GM12864 (cell line): Measurements from ENCODE around the gene SMARCAD1.
A peak's percentile ranks its signal among the peaks of the same experiment; 100 is the strongest.

Source experiments
- DNase-seq: peaks from one replicate; pipeline ENCODE4 v3.0.0-alpha.2; 2011; ENCODE audit warnings: low read depth
- H3K4me3 ChIP-seq: 2 replicates; pipeline ENCODE4 v1.5.1; 2011; ENCODE audit warnings: mild to moderate bottlenecking, low read depth, low read length, control low read depth
- TF ChIP-seq, protein P1 (sequence below): IDR thresholded peaks from 2 replicates; pipeline ENCODE4 v1.5.1; 2011; ENCODE audit warnings: low read depth, mild to moderate bottlenecking, moderate library complexity, low read length, control low read depth, inconsistent platforms; ENCODE audit errors: missing control alignments

Gene SMARCAD1

DNA sequence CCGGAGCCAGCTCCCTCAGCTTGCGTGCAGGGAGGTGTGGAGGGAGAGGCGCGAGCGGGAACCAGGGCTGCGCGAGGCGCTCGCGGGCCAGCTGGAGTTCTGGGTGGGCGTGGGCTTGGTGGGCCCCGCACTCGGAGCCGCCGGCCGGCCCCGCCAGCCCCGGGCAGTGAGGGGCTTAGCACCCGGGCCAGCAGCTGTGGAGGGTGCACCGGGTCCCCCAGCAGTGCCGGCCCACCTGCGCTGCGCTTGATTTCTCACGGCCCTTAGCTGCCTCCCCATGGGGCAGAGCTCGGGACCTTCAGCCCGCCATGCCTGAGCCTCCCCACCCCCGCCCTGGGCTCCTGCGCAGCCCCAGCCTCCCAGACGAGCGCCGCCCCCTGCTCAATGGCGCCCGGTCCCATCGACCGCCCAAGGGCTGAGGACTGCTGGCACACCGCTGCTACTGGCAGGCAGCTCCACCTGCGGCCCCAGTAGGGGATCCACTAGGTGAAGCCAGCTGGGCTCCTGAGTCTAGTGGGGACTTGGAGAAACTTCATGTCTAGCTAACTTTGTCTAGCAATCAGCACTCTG is 37.8 kb upstream of the SMARCAD1 start:
- TF ChIP-seq, protein P1, sequence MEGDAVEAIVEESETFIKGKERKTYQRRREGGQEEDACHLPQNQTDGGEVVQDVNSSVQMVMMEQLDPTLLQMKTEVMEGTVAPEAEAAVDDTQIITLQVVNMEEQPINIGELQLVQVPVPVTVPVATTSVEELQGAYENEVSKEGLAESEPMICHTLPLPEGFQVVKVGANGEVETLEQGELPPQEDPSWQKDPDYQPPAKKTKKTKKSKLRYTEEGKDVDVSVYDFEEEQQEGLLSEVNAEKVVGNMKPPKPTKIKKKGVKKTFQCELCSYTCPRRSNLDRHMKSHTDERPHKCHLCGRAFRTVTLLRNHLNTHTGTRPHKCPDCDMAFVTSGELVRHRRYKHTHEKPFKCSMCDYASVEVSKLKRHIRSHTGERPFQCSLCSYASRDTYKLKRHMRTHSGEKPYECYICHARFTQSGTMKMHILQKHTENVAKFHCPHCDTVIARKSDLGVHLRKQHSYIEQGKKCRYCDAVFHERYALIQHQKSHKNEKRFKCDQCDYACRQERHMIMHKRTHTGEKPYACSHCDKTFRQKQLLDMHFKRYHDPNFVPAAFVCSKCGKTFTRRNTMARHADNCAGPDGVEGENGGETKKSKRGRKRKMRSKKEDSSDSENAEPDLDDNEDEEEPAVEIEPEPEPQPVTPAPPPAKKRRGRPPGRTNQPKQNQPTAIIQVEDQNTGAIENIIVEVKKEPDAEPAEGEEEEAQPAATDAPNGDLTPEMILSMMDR = no peak
- no peak for DNase-seq

DNA sequence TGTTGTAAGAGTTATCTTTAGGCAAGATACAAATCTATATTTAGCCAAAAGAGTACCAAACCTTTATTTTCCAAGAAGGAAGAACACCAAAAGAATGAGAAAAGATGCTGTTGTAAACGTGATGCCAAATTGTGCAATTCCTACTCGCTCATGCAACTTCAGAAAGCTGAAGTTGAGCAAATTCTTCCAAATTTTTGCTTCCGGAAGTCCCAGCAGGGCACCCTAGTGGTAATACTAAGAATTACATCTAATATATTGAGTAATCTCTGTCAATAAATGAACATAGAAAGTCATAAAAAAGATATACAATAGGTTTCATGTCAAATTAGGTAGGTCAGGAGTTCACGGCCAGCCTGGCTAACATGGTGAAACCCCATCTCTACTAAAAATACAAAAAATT is 36.0 kb upstream of the SMARCAD1 start:
- TF ChIP-seq, protein P1 = peak; percentile 44
- H3K4me3 ChIP-seq = no peak overlapping the region
- no peak for DNase-seq

More for the DNA sequence above, 37.8 kb upstream of the SMARCAD1 start:
- no peak overlapping the region for H3K4me3 ChIP-seq

DNA sequence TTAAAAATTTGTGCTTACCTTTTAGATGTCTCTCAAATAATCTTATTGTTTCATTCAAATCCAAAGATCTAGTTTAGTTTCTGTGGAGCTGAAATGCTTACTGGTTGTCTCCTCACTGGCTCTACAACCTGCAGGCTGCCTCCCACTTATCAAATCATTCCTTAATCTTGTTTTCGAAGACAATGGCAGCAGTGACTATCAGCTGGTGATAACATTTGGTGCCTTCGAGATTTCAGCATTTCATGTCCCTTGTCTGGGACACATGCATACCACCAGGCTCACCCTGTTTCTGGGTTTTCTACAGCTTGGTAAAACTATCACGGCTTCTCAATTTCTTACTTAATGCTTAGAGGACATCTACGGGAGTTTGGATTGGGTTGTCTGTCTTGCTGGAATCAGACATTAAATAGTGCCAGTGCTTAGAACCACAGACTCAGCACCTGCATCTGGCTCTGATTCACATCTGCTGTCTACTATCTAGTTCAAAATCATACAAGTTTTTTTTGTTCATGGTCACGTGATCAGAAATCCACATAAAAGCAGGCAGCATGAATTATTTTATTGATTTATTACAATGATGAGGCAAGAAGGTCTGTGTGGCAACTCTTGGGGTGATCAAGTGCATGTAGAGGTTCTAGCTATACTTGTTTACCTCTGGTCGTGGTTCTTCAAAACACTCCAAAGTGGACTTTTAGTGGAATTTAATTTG is 32.0 kb upstream of the SMARCAD1 start:
- no peak for DNase-seq
- TF ChIP-seq, protein P1 = no peak
- no peak overlapping the region for H3K4me3 ChIP-seq

DNA sequence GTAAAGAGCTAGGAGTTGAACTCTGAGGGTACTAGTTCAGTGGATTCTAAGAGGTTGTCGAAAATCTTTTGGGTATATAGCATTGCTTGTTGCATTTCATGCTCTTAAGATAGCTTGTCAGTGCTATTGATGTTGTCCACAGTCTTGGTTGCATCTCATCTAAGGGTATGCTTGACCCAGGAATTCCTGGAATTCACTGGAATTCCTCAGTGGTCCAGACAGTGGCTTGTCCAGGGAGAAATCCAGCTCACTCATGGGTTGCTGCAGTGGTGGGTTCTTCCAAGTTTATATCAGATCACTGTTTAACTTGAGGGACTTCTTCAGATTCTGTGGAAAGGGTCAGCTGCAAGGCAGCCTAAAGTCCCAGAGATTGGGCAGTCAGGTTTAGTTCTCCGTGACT is 29.8 kb upstream of the SMARCAD1 start:
- H3K4me3 ChIP-seq = no peak overlapping the region
- TF ChIP-seq, protein P1 = no peak
- DNase-seq = no peak

DNA sequence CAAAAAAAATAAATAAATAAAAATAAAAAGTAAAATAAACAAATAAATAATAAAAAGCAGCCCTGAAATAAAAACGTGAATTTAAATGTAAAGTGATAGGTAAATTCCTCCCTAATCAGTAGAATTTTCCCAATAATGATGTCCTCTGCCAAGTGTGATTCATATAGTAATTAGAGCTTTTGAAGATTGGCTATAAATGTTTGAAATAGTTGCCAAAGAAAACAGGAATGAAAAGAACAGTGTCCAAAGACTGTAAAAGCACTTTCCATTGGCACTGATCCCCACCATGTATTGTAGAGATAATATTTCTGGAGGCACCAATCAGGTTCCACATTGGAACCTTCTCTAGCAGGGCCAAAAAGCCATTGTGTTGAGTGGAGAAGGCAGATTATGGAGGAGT is 25.9 kb upstream of the SMARCAD1 start:
- DNase-seq = no peak
- no peak overlapping the region for H3K4me3 ChIP-seq
- TF ChIP-seq, protein P1 = no peak

DNA sequence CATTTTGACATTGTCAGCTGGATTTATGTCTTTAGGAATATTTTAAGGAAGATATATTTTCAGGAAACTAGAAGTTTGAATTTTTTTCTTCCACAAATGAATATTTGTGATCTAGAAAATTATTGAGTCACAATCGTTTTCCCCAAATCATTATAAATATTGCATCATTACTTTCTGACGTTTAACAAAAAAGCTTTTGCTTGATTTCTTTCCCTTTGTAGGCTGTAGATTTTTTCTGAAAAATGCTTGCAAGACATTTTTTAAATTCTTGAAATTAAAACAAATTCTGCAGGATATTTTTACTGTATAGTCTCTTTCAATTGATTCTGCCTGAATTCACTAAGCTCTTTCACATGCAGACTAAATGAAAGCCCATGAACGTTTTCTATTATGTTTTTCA is 4.9 kb upstream of the SMARCAD1 start:
- no peak overlapping the region for H3K4me3 ChIP-seq
- TF ChIP-seq, protein P1 = no peak
- DNase-seq = no peak

DNA sequence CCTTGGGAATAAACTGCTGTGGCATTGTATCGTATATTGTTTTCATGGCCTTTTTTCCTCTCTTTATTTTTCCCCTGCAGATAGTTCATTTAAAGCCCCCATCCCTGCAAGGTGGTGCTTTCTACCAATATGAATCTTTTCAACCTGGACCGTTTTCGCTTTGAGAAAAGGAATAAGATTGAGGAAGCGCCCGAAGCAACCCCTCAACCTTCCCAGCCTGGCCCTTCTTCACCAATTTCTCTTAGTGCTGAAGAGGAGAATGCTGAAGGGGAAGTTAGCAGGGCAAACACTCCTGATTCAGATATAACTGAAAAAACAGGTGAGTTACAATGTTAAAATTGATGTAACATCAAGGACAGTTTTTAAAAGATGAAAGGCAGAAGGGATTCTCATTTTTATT is 601 bp downstream of the SMARCAD1 start:
- TF ChIP-seq, protein P1 = no peak

More for the DNA sequence above, 601 bp downstream of the SMARCAD1 start:
- no peak for DNase-seq
- peak overlapping the region; percentile 87 for H3K4me3 ChIP-seq
